OCI-LY7 (cell line): ENCODE results near the gene RXFP3. TPM values are rescaled to one million over a fixed set of nuclear protein-coding genes. Genes with fewer than 3 reads are reported as not detected.

ENCODE experiments used
- BruUV-seq: library from RNA; stranded (reverse); fragments of 400-500 nt; replicated peaks from 2 replicates; lab custom pipeline; 2021; lab: Mats Ljungman, UMichigan
- CTCF ChIA-PET: fragments of 300-600 bp; sonication (Branson Sonifier 250); formaldehyde crosslinking; loops from one replicate; lab custom pipeline; 2022; ENCODE audit warnings: antibody characterized with exemption; ENCODE audit not compliant: unreplicated experiment; lab: Charles Lee
- POLR2A ChIA-PET: fragments of 300-600 bp; sonication (Branson Sonifier 250); formaldehyde crosslinking; loops from one replicate; lab custom pipeline; 2022; ENCODE audit warnings: antibody characterized with exemption; lab: Charles Lee
- DNase-seq: peaks from one replicate; pipeline ENCODE4 v3.0.0-alpha.2; 2015; ENCODE audit warnings: low spot score
- H2AFZ ChIP-seq: fragments of 200-600 bp; sonication (generic), shearing (Covaris generic); 2 replicates; pipeline ENCODE4 v1.6.1; 2014; ENCODE audit warnings: mild to moderate bottlenecking, antibody characterized with exemption, low read length, moderate library complexity
- H3K27ac ChIP-seq: fragments of 200-600 bp; sonication (generic); 2 replicates; pipeline ENCODE4 v1.5.1; 2014; ENCODE audit warnings: mixed run types, low read depth, mild to moderate bottlenecking, moderate library complexity, low read length, inconsistent platforms; ENCODE audit not compliant: poor library complexity, severe bottlenecking
- H3K36me3 ChIP-seq: fragments of 200-600 bp; sonication (generic); 2 replicates; pipeline ENCODE4 v1.6.1; 2014; ENCODE audit warnings: mild to moderate bottlenecking, antibody characterized with exemption, low read length, moderate library complexity, mixed read lengths; ENCODE audit not compliant: insufficient read depth
- H3K4me1 ChIP-seq: fragments of 200-600 bp; sonication (generic); 2 replicates; pipeline ENCODE4 v1.5.1; 2014; ENCODE audit warnings: mild to moderate bottlenecking, low read length; ENCODE audit not compliant: insufficient read depth, poor library complexity, severe bottlenecking
- H3K4me2 ChIP-seq: fragments of 200-600 bp; sonication (generic); 2 replicates; pipeline ENCODE4 v1.6.1; 2014; ENCODE audit warnings: mild to moderate bottlenecking, low read length
- H3K4me3 ChIP-seq: fragments of 200-600 bp; sonication (generic); 2 replicates; pipeline ENCODE4 v1.5.1; 2014; ENCODE audit warnings: mild to moderate bottlenecking, low read depth, low read length; ENCODE audit not compliant: poor library complexity, severe bottlenecking
- H3K79me2 ChIP-seq: fragments of 200-600 bp; sonication (generic); 2 replicates; pipeline ENCODE4 v1.6.1; 2016; ENCODE audit warnings: low read depth, mild to moderate bottlenecking, low read length, moderate library complexity, mixed read lengths; ENCODE audit not compliant: insufficient read depth
- H3K9me2 ChIP-seq: fragments of 200-600 bp; sonication (generic); 2 replicates; pipeline ENCODE4 v1.6.1; 2016; ENCODE audit warnings: mild to moderate bottlenecking, low read length, mixed read lengths; ENCODE audit not compliant: insufficient read depth
- H3K9me3 ChIP-seq: fragments of 200-600 bp; sonication (generic); 2 replicates; pipeline ENCODE4 v1.6.1; 2014; ENCODE audit warnings: mild to moderate bottlenecking, mixed run types, low read length, mixed read lengths
- H4K20me1 ChIP-seq: fragments of 200-600 bp; sonication (generic); 2 replicates; pipeline ENCODE4 v1.6.1; 2014; ENCODE audit warnings: mild to moderate bottlenecking, antibody characterized with exemption, low read length, moderate library complexity, mixed read lengths; ENCODE audit not compliant: insufficient read depth
- CTCF ChIP-seq: fragments of 200-600 bp; sonication (generic); conservative IDR thresholded peaks from 2 replicates; pipeline ENCODE4 v1.5.1; 2014; ENCODE audit warnings: mild to moderate bottlenecking, antibody characterized with exemption, low read length, moderate library complexity, mixed read lengths
- EZH2phosphoT487 ChIP-seq: fragments of 200-600 bp; sonication (generic); IDR thresholded peaks from 2 replicates; pipeline ENCODE4 v1.6.1; 2018; ENCODE audit warnings: low read depth, borderline replicate concordance, mild to moderate bottlenecking, mixed run types, antibody characterized with exemption, low read length, moderate library complexity, mixed read lengths
- intact Hi-C: fragments of 100-400 bp; cut with micrococcal nuclease; formaldehyde crosslinking; loops from one replicate; pipeline ENCODE4 v1.10.0; 2022; ENCODE audit not compliant: unreplicated experiment
- total RNA-seq, 2 experiments: library from RNA; depleted of rRNA in 1 of 2; stranded (reverse); fragments of >200 nt in 1 of 2; shearing (Covaris generic) in 1 of 2; gene quantifications; 2 replicates each; pipeline ENCODE4 v1.2.3, GENCODE V29; 2014 to 2022

The RXFP3 gene
- total RNA-seq, 2 experiments from 2014 or later = not detected

- POLR2A ChIA-PET = interaction anchor here (0.7 to 1.3 kb wide), 2 partner anchors 25 to 115 kb away, joined by 3 read pairs; no protein-coding TSS in a partner anchor
- intact Hi-C loops = loop anchor here (1.0 kb wide), 1 partner anchor 497 kb away; no protein-coding TSS in a partner anchor
- CTCF ChIA-PET = no interaction called here
Observed at GRCh38 chr5:33933723-33934169, 2.4 kb upstream of the RXFP3 start.

DNA sequence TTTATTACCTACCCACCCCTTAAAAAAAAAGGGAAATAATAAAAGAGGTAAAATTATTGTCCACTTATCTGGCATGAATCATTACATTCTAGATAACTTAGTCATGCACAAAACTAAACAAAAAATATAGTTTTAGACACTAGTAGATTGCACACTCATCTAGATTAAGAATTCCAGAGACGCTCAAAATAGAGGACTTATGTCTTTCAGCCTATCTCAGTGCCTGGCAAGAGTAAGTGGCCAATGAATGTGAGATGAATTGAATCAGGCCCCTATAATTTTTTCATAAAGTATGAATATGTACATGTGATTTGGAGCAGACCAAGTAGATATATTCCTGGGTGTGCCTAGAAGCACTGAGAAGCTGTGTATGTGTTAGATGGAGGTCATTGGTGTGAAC is 2.0 kb upstream of the RXFP3 start:
- Histone ChIP-seq H3K4me3 (no peak overlapping the region), H3K36me3 (no peaks in the 10 kb centered on the region), H3K9me3 (no peaks in the 10 kb centered on the region), H3K4me2 (no peak overlapping the region), H4K20me1 (no peaks in the 10 kb centered on the region), H3K27ac (no peak overlapping the region), H3K4me1 (no peaks in the 10 kb centered on the region), H3K9me2 (no peaks in the 10 kb centered on the region), H2AFZ (no peak overlapping the region), H3K79me2 (no peaks in the 10 kb centered on the region)
- intact Hi-C loops = loop anchor here (1.0 kb wide), 1 partner anchor 498 kb away; no protein-coding TSS in a partner anchor
- no peak for DNase-seq
- CTCF ChIA-PET = no interaction called here
- TF ChIP-seq CTCF = no peak
- TF ChIP-seq EZH2phosphoT487 = no peak
- POLR2A ChIA-PET = interaction anchor here (1.3 kb wide), 1 partner anchor 114 kb away, joined by 3 read pairs; no protein-coding TSS in a partner anchor
- BruUV-seq = no TSS peak

More at GRCh38 chr5:33933723-33934169, 2.4 kb upstream of the RXFP3 start:
- no peaks in the 10 kb centered on the region for H3K4me1 ChIP-seq
- no peaks in the 10 kb centered on the region for H3K79me2 ChIP-seq
- no TSS peak for BruUV-seq
- TF ChIP-seq CTCF = no peak
- no peak for TF ChIP-seq EZH2phosphoT487
- no peak for DNase-seq
- no peak overlapping the region for H3K4me3 ChIP-seq
- no peaks in the 10 kb centered on the region for H3K9me2 ChIP-seq
- no peaks in the 10 kb centered on the region for H3K9me3 ChIP-seq
- H3K36me3 ChIP-seq = no peaks in the 10 kb centered on the region
- H4K20me1 ChIP-seq = no peaks in the 10 kb centered on the region
- no peak overlapping the region for H2AFZ ChIP-seq
- no peak overlapping the region for H3K27ac ChIP-seq
- H3K4me2 ChIP-seq = no peak overlapping the region

DNA sequence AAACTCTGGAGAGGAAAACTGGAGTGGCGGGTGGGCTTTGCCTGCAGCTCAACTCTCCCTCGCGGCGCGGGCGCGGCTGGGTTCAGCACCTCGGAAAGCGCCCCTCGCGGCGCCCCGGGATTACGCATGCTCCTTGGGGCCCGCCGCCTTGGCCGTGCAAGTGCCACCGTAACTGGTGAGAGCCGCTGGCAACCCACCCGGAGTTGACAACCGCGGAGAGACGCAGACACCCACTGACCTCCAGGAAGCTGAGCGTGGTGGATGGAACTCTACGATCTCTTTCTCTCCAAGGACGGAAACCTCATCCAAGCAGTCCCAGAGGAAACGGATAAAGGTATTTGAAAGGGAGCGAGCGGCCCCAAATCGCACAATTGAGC is 194 bp upstream of the RXFP3 start:
- no peak overlapping the region for H3K4me3 ChIP-seq
- no peak for DNase-seq
- ChIA-PET POLR2A (interaction anchor here (1.2 kb wide), 1 partner anchor 13 kb away, joined by 4 read pairs; no protein-coding TSS in a partner anchor), CTCF (no interaction called here)
- no TSS peak for BruUV-seq
- H3K4me2 ChIP-seq = no peak overlapping the region
- no peaks in the 10 kb centered on the region for H3K9me2 ChIP-seq
- H3K9me3 ChIP-seq = no peaks in the 10 kb centered on the region
- no peak overlapping the region for H3K27ac ChIP-seq
- H3K36me3 ChIP-seq = no peaks in the 10 kb centered on the region
- intact Hi-C loops = no loop called here
- no peaks in the 10 kb centered on the region for H3K4me1 ChIP-seq
- no peaks in the 10 kb centered on the region for H4K20me1 ChIP-seq
- TF ChIP-seq CTCF = no peak
- no peak for TF ChIP-seq EZH2phosphoT487
- no peak overlapping the region for H2AFZ ChIP-seq
- no peaks in the 10 kb centered on the region for H3K79me2 ChIP-seq
